DOHH2 (cell line): ENCODE results near the gene SLC25A13.

Experiments
- H3F3A ChIP-seq: fragments of 200-600 bp; sonication (generic), shearing (Covaris generic); 2 replicates; pipeline ENCODE4 v1.6.0; 2016; ENCODE audit warnings: antibody characterized with exemption, mild to moderate bottlenecking; ENCODE audit not compliant: control insufficient read depth, insufficient read depth
- H3K27ac ChIP-seq: fragments of 200-600 bp; sonication (generic); 2 replicates; pipeline ENCODE4 v1.5.1; 2014; ENCODE audit warnings: low read depth, mild to moderate bottlenecking, low read length, moderate library complexity
- H3K27me3 ChIP-seq: fragments of 200-600 bp; sonication (generic); 2 replicates; pipeline ENCODE4 v1.6.1; 2014; ENCODE audit warnings: mild to moderate bottlenecking, low read length, mixed read lengths; ENCODE audit not compliant: control insufficient read depth
- H3K36me3 ChIP-seq: fragments of 200-600 bp; sonication (generic); 2 replicates; pipeline ENCODE4 v1.6.1; 2014; ENCODE audit warnings: mild to moderate bottlenecking, low read length, moderate library complexity, mixed read lengths; ENCODE audit not compliant: control insufficient read depth
- H3K4me1 ChIP-seq: fragments of 200-600 bp; sonication (generic); 2 replicates; pipeline ENCODE4 v1.6.1; 2014; ENCODE audit warnings: mild to moderate bottlenecking, low read length, mixed read lengths; ENCODE audit not compliant: control insufficient read depth
- H3K4me2 ChIP-seq: fragments of 200-600 bp; sonication (generic); 2 replicates; pipeline ENCODE4 v1.6.0; 2014; ENCODE audit warnings: mild to moderate bottlenecking, low read length, moderate library complexity
- H3K4me3 ChIP-seq: fragments of 200-600 bp; sonication (generic); 2 replicates; pipeline ENCODE4 v1.5.1; 2014; ENCODE audit warnings: mild to moderate bottlenecking, low read length, mixed read lengths
- H3K79me2 ChIP-seq: fragments of 200-600 bp; sonication (generic); 2 replicates; pipeline ENCODE4 v1.6.1; 2014; ENCODE audit warnings: mild to moderate bottlenecking, low read length, mixed read lengths; ENCODE audit not compliant: control insufficient read depth
- H3K9me2 ChIP-seq: fragments of 200-600 bp; sonication (generic); replicated peaks from 2 replicates; pipeline ENCODE4 v1.6.1; 2014; ENCODE audit warnings: mild to moderate bottlenecking, low read length, mixed read lengths; ENCODE audit not compliant: control insufficient read depth
- H3K9me3 ChIP-seq: fragments of 200-600 bp; sonication (generic); 2 replicates; pipeline ENCODE4 v1.6.1; 2014; ENCODE audit warnings: antibody characterized with exemption, low read length, mixed read lengths; ENCODE audit not compliant: control insufficient read depth, insufficient read depth
- H4K20me1 ChIP-seq: fragments of 200-600 bp; sonication (generic); 2 replicates; pipeline ENCODE4 v1.6.0; 2014; ENCODE audit warnings: low read depth, mild to moderate bottlenecking, antibody characterized with exemption, low read length, moderate library complexity; ENCODE audit not compliant: control insufficient read depth, insufficient read depth
- CTCF ChIP-seq: fragments of 200-600 bp; sonication (generic); IDR thresholded peaks from one replicate; pipeline ENCODE4 v1.5.1; 2014; ENCODE audit warnings: antibody characterized with exemption, mild to moderate bottlenecking, low read depth, low read length; ENCODE audit not compliant: poor library complexity, severe bottlenecking
- EZH2phosphoT487 ChIP-seq: fragments of 200-600 bp; sonication (generic); IDR thresholded peaks from 2 replicates; pipeline ENCODE4 v1.6.1; 2017; ENCODE audit warnings: borderline replicate concordance, mild to moderate bottlenecking, antibody characterized with exemption, low read length, moderate library complexity, mixed read lengths

SLC25A13 gene

DNA sequence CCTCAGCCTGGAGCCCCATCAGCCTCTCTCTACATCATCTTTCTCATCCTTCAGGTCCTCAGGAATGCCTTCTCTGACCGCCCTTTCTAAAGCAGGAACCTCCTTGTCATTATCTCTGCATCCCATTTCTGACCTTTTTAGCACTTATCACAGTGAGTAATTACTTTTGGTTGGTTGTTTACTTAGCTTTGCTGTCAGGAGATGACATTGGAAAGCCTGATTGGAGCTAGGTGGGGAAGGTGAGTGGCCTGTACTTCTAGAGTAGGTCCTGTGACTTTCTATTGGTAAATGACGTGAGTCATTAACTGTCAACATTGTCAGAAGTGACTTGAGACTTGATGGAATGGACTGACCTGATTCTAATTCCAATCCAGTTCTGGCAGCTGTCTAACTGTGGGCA is 9.3 kb upstream of the SLC25A13 start:
- TF ChIP-seq CTCF (no peak), EZH2phosphoT487 (no peak)
- Histone ChIP-seq H3K27me3 (no peaks in the 10 kb centered on the region), H4K20me1 (no peaks in the 10 kb centered on the region), H3K36me3 (no peaks in the 10 kb centered on the region), H3K4me1 (peaks cover 6% of the 10 kb centered on the region), H3K27ac (no peak overlapping the region), H3K9me3 (no peaks in the 10 kb centered on the region), H3K4me3 (no peak overlapping the region), H3K9me2 (no peaks in the 10 kb centered on the region), H3K4me2 (no peak overlapping the region), H3F3A (no peaks in the 10 kb centered on the region), H3K79me2 (no peaks in the 10 kb centered on the region)

GRCh38 chr7:96330193-96330592 is 8.3 kb upstream of the SLC25A13 start:
- no peaks in the 10 kb centered on the region for H3K36me3 ChIP-seq
- TF ChIP-seq CTCF, result no peak
- TF ChIP-seq EZH2phosphoT487, result no peak
- H3K4me1 ChIP-seq, result peaks cover 6% of the 10 kb centered on the region
- H3F3A ChIP-seq, result no peaks in the 10 kb centered on the region
- no peak overlapping the region for H3K27ac ChIP-seq
- H4K20me1 ChIP-seq, result no peaks in the 10 kb centered on the region
- H3K27me3 ChIP-seq, result no peaks in the 10 kb centered on the region
- H3K4me3 ChIP-seq, result no peak overlapping the region
- no peaks in the 10 kb centered on the region for H3K9me3 ChIP-seq
- H3K4me2 ChIP-seq, result no peak overlapping the region
- no peaks in the 10 kb centered on the region for H3K79me2 ChIP-seq
- no peaks in the 10 kb centered on the region for H3K9me2 ChIP-seq

DNA sequence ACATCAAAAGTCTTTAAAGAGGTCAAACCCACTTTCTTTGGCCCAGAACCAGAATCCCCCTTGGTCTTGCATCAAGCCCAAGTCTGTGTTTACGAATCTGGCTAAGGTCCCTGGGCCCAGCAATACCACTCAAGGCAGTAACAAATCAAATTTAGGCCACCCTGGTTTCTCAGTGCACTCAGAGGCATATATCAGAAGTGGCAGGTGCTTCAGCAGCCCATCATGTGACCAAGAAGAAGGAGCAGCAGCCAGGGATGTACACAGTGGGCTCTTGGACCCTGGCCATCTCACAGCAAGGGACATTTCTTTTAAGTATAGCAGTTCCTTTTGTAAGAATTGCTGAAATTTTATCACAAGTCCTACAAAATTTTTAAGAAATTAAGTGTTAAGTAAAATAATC is 7.3 kb upstream of the SLC25A13 start:
- no peaks in the 10 kb centered on the region for H3K9me3 ChIP-seq
- no peaks in the 10 kb centered on the region for H4K20me1 ChIP-seq
- no peaks in the 10 kb centered on the region for H3K36me3 ChIP-seq
- peaks cover 6% of the 10 kb centered on the region for H3K4me1 ChIP-seq
- no peak overlapping the region for H3K4me2 ChIP-seq
- no peaks in the 10 kb centered on the region for H3K79me2 ChIP-seq
- no peak for TF ChIP-seq CTCF
- TF ChIP-seq EZH2phosphoT487, result no peak
- H3K9me2 ChIP-seq, result no peaks in the 10 kb centered on the region
- H3F3A ChIP-seq, result no peaks in the 10 kb centered on the region
- no peaks in the 10 kb centered on the region for H3K27me3 ChIP-seq
- no peak overlapping the region for H3K27ac ChIP-seq
- no peak overlapping the region for H3K4me3 ChIP-seq

GRCh38 chr7:96328016-96328415 is 6.1 kb upstream of the SLC25A13 start:
- Histone ChIP-seq H3K9me3 (no peaks in the 10 kb centered on the region), H3F3A (no peaks in the 10 kb centered on the region), H3K9me2 (no peaks in the 10 kb centered on the region), H3K4me1 (peaks cover 6% of the 10 kb centered on the region), H4K20me1 (no peaks in the 10 kb centered on the region), H3K36me3 (no peaks in the 10 kb centered on the region), H3K79me2 (no peaks in the 10 kb centered on the region), H3K27ac (no peak overlapping the region), H3K4me2 (no peak overlapping the region), H3K4me3 (no peak overlapping the region), H3K27me3 (no peaks in the 10 kb centered on the region)
- no peak for TF ChIP-seq EZH2phosphoT487
- no peak for TF ChIP-seq CTCF
